Activated CD4-positive, alpha-beta T cell treated with anti-CD3 and anti-CD28 coated beads, Interleukin-2, amount 50 U/mL, for 16 hours (primary cell): Measurements from ENCODE around the gene CABP7.

Experiments used
- DNase-seq: peaks from one replicate; pipeline ENCODE4 v3.0.0-alpha.2; 2020

CABP7 gene

DNA sequence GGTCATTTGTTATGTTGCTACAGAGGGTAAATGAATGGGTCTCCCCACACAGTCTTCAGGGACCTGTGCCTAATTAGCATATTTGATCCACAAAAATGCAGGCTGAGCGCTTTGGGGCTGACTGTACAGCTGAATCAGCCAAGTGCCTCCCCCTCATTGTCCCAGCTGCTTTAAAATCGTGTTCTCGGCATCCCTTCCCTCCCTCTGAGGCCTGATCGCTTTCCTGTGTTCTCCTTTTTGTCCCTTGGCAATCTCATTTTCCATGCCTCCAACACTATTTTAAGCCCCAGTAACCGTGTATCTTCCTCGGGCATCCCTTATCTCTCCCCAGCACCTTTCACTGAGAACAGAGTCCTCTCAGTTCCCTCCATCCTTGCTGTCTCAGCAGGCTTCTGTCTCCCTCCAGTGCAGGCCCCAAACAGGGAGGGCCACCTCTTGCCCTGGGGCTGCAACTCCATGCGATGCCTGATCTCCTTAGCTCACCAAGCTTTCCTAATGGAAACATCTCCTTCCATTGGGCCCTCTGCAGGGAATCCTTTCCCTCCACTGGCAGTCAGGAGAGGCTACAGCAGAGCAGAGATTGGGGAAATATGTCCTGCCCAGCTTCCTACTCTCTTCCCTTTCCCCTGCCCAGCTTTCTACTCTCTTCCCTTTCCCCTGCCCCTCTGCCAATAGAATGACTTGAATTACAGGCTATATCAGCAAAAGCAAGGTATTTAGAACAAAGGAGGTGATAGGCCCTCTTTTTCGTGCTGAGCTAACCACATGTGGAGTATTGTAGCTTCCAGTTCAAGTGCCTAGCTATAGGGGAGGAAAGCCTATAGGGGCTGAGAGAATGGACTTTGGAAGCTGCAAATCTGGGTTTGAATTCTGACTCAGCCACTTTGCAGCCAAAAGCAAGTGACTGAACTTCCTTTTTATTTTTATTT, 61.2 kb downstream of the CABP7 start:
- no peak for DNase-seq
